ENCODE measurements around the gene C2orf72.
"Not testable (repeated sequence)": the region's sequence is repeated elsewhere in the genome, so short reads cannot be mapped to it uniquely, and the experiment has no call there.

Gene C2orf72

GRCh38 chr2:231047274-231047922, 10.1 kb downstream of the C2orf72 start:
- FAIRE-seq: no peak

GRCh38 chr2:231047923-231048915, 10.9 kb downstream of the C2orf72 start:
- no peak for FAIRE-seq

- no peak for FAIRE-seq
Measured at GRCh38 chr2:231049286-231050017, 12.1 kb downstream of the C2orf72 start.

GRCh38 chr2:231050018-231050901, 12.9 kb downstream of the C2orf72 start:
- FAIRE-seq: no peak

GRCh38 chr2:231051116-231051515, 13.8 kb downstream of the C2orf72 start:
- no peak for FAIRE-seq

- FAIRE-seq: no peak
Measured at GRCh38 chr2:231052494-231053451, 15.4 kb downstream of the C2orf72 start.

- no peak for FAIRE-seq
Measured at GRCh38 chr2:231053846-231054245, 16.5 kb downstream of the C2orf72 start.

- peak; percentile 83 for FAIRE-seq
Measured at GRCh38 chr2:231056453-231057416, 19.4 kb downstream of the C2orf72 start, which contains the start of gene PSMD1. TSS of gene PSMD1 (plus strand) at chr2:231056867. CDS start at chr2:231057026, 159 bp downstream.

GRCh38 chr2:231057590-231057989, 20.3 kb downstream of the C2orf72 start:
- FAIRE-seq: no peak

- FAIRE-seq: no peak
Measured at GRCh38 chr2:231058761-231059550, 21.6 kb downstream of the C2orf72 start.

GRCh38 chr2:231059756-231060155, 22.4 kb downstream of the C2orf72 start:
- FAIRE-seq: no peak

- FAIRE-seq: no peak
Measured at GRCh38 chr2:231062776-231063175, 25.5 kb downstream of the C2orf72 start.

- no peak for FAIRE-seq
Measured at GRCh38 chr2:231063347-231063746, 26.0 kb downstream of the C2orf72 start.

- FAIRE-seq: no peak
Measured at GRCh38 chr2:231065966-231066365, 28.6 kb downstream of the C2orf72 start.

GRCh38 chr2:231067531-231067930, 30.2 kb downstream of the C2orf72 start:
- FAIRE-seq: not testable (repeated sequence)

- FAIRE-seq: no peak
Measured at GRCh38 chr2:231068525-231069222, 31.4 kb downstream of the C2orf72 start.

- FAIRE-seq: peak; percentile 34
Measured at GRCh38 chr2:231069379-231070054, 32.2 kb downstream of the C2orf72 start.

All from A204.1 (cell line).